K562 (cell line): Measurements from ENCODE around the gene LRP1. TPM values are rescaled to one million over a fixed set of nuclear protein-coding genes. Genes with fewer than 3 reads are reported as not detected.

Experiments
- ATAC-seq: fragments of 200-7000 bp; cut with Tn5 transposase; 3 replicates; pipeline ENCODE4 v1.9.1; 2020; ENCODE audit warnings: moderate library complexity
- BruUV-seq: library from RNA; stranded (reverse); fragments of 400-500 nt; replicated peaks from 2 replicates; lab custom pipeline; 2021; lab: Mats Ljungman, UMichigan
- CTCF ChIA-PET: fragments of 300-600 bp; formaldehyde crosslinking; extraction: SDS; loops from one replicate; lab custom pipeline; 2021; ENCODE audit warnings: low intra/inter-chr PET ratio; lab: Yijun Ruan, JAX
- POLR2A ChIA-PET: fragments of 300-600, 350-650 bp; sonication (Branson Sonifier 250); formaldehyde crosslinking; extraction: SDS; loops from one replicate; lab custom pipeline; 2021; ENCODE audit warnings: antibody characterized with exemption, inconsistent platforms; lab: Yijun Ruan, JAX
- DNase-seq, 4 experiments: peaks; one replicate each; pipeline versions ENCODE4 v3.0.0 to v3.0.0-alpha.2; 2011 to 2018; ENCODE audit warnings: low spot score in 3 of 4, mixed read lengths in 3 of 4; ENCODE audit errors: extremely low read depth in 1 of 4
- FAIRE-seq: peaks from 2 replicates; lab custom pipeline; 2011; peaks lifted over from hg19 to GRCh38; lab: Jason Lieb, UNC
- H2AFZ ChIP-seq: 2 replicates; pipeline ENCODE4 v1.6.0; 2011; ENCODE audit warnings: low read depth, low read length, control low read depth, inconsistent platforms
- H3K27ac ChIP-seq: fragments of 200-600 bp; 3 replicates; pipeline ENCODE4 v1.8.0; 2011; ENCODE audit warnings: low read depth, mild to moderate bottlenecking, control low read depth, inconsistent platforms, low read length, moderate library complexity, mixed read lengths; ENCODE audit errors: extremely low read depth
- H3K27me3 ChIP-seq, 2 experiments: fragments of 300-600 bp in 1 of 2; 2 replicates in 1 of 2; 3 replicates in 1 of 2; pipeline versions ENCODE4 v1.6.0 to v1.8.0; 2011; ENCODE audit warnings: inconsistent platforms in 2 of 2, low read length in 2 of 2, mild to moderate bottlenecking in 1 of 2, mixed read lengths in 1 of 2, moderate library complexity in 1 of 2; ENCODE audit not compliant: control insufficient read depth in 2 of 2, insufficient read depth in 2 of 2
- H3K36me3 ChIP-seq: fragments of 300-600 bp; 3 replicates; pipeline ENCODE4 v1.8.0; 2011; ENCODE audit warnings: mild to moderate bottlenecking, low read length, inconsistent platforms; ENCODE audit not compliant: control insufficient read depth, insufficient read depth
- H3K4me1 ChIP-seq, 2 experiments: fragments of 200-600 bp in 1 of 2; replicated peaks in 1 of 2; 2 replicates in 1 of 2; 3 replicates in 1 of 2; pipeline versions ENCODE4 v1.5.1 to v1.8.0; 2011; ENCODE audit warnings: inconsistent platforms in 2 of 2, low read length in 2 of 2, mild to moderate bottlenecking in 1 of 2, mixed read lengths in 1 of 2, moderate library complexity in 1 of 2; ENCODE audit not compliant: control insufficient read depth in 2 of 2, insufficient read depth in 2 of 2
- H3K4me2 ChIP-seq: 2 replicates; pipeline ENCODE4 v1.6.1; 2011; ENCODE audit warnings: low read length, control low read depth, inconsistent platforms, mixed read lengths; ENCODE audit not compliant: insufficient read depth
- H3K4me3 ChIP-seq: fragments of 200-600 bp; sonication (generic), shearing (Covaris generic); 2 replicates; pipeline ENCODE4 v1.5.1; 2016; ENCODE audit warnings: control low read depth, inconsistent platforms
- H3K79me2 ChIP-seq: fragments of 200-600 bp; 3 replicates; pipeline ENCODE4 v1.8.0; 2011; ENCODE audit warnings: low read length, inconsistent platforms; ENCODE audit not compliant: control insufficient read depth, insufficient read depth
- H3K9ac ChIP-seq, 2 experiments: 2 replicates each; pipeline versions ENCODE4 v1.6.0 to v1.6.1; 2011; ENCODE audit warnings: low read depth in 2 of 2, low read length in 2 of 2, control low read depth in 1 of 2, inconsistent platforms in 1 of 2, mild to moderate bottlenecking in 1 of 2, mixed read lengths in 1 of 2; ENCODE audit not compliant: insufficient read depth in 1 of 2
- H3K9me1 ChIP-seq: one replicate; pipeline ENCODE4 v1.6.0; 2011; ENCODE audit warnings: inconsistent platforms, mild to moderate bottlenecking, low read length, moderate library complexity; ENCODE audit not compliant: control insufficient read depth, insufficient read depth
- H3K9me3 ChIP-seq: replicated peaks from 2 replicates; pipeline ENCODE4 v1.5.1; 2011; ENCODE audit warnings: low read depth, low read length, inconsistent platforms; ENCODE audit not compliant: control insufficient read depth, insufficient read depth
- H4K20me1 ChIP-seq: replicated peaks from 2 replicates; pipeline ENCODE4 v1.6.1; 2011; ENCODE audit warnings: low read length, inconsistent platforms, mixed read lengths; ENCODE audit not compliant: control insufficient read depth, insufficient read depth
- CBX5 ChIP-seq: IDR thresholded peaks from 2 replicates; pipeline ENCODE4 v1.6.1; 2014; ENCODE audit warnings: low read depth, borderline replicate concordance
- ZBTB9 ChIP-seq: fragments of 450-650 bp; formaldehyde crosslinking; IDR thresholded peaks from 2 replicates; pipeline ENCODE4 v1.4.0; 2020; ENCODE audit warnings: mild to moderate bottlenecking, moderate library complexity
- WGBS: fragments of 100-300 bp; shearing (Covaris generic); methylation state at CpG from one replicate; pipeline ENCODE4 v1.1.6; 2016; ENCODE audit warnings: low coverage, mixed read lengths; ENCODE audit not compliant: insufficient coverage; ENCODE audit errors: missing lambda C conversion rate; 5-methylcytosine and 5-hydroxymethylcytosine counted together
- in situ Hi-C: fragments of 300-500 bp; cut with MboI; formaldehyde crosslinking; loops from 4 replicates; pipeline ENCODE4 v1.15.0; 2018; ENCODE audit warnings: inconsistent platforms, mixed read lengths
- intact Hi-C: fragments of 100-400 bp; cut with micrococcal nuclease; formaldehyde crosslinking; loops from 2 replicates; pipeline ENCODE4 v1.14.2; 2022
- polyA plus RNA-seq, 8 experiments: library from polyadenylated mRNA; depleted of rRNA in 4 of 8; stranded (reverse) in 5 of 8; unstranded in 3 of 8; fragments of >200 nt; fragmentation: Nextera tagmentation in 2 of 8; fragmentation: Illumina TruSeq in 1 of 8; extraction: Ambion mirVana in 2 of 8; extraction: Trizol in 1 of 8; gene quantifications; 2 replicates each; pipeline versions ENCODE4 v1.2.1 to v1.2.3, GENCODE V29; 2011 to 2014; ENCODE audit warnings: inconsistent platforms in 1 of 8, missing spikeins in 1 of 8
- total RNA-seq, 7 experiments: library from RNA; depleted of rRNA in 6 of 7; stranded (reverse); fragments of >200 nt in 6 of 7; fragmentation: Illumina TruSeq in 2 of 7; extraction: Trizol in 2 of 7; gene quantifications; 2 replicates each; pipeline versions ENCODE4 v1.2.1 to v1.2.3, GENCODE V29; 2011 to 2021; ENCODE audit warnings: low replicate concordance in 1 of 7

LRP1 gene
- total and polyA plus RNA-seq, 9 of the 15 experiments (the other 6 are each of a cell fraction or from before 2014, with no cell fraction given), result 0.04 to 0.64 (median 0.19) TPM; not detected in 2

GRCh38 chr12:57123813-57124212, 4.5 kb upstream of the LRP1 start:
- ATAC-seq (no peak), FAIRE-seq (no peak), DNase-seq (no peak)
- Histone ChIP-seq H3K9ac (no peak overlapping the region), H3K9me3 (peaks cover 7% of the 10 kb centered on the region), H3K4me1 (peaks cover 10 to 21% of the 10 kb centered on the region in 2 experiments), H4K20me1 (no peaks in the 10 kb centered on the region), H3K27ac (no peak overlapping the region), H3K79me2 (no peaks in the 10 kb centered on the region), H2AFZ (no peak overlapping the region), H3K9me1 (no peaks in the 10 kb centered on the region), H3K27me3 (no peaks in the 10 kb centered on the region), H3K4me2 (no peak overlapping the region), H3K4me3 (no peak overlapping the region), H3K36me3 (no peaks in the 10 kb centered on the region)
- intact Hi-C loops (loop anchor here (1.0 to 10.0 kb wide), 3 partner anchors 52 to 121 kb away; no protein-coding TSS in a partner anchor), in situ Hi-C loops (loop anchor here (5.0 kb wide), 1 partner anchor 53 kb away; no protein-coding TSS in a partner anchor)
- POLR2A ChIA-PET, result interaction anchor here (0.7 to 1.4 kb wide), 3 partner anchors 12 to 13 kb away, joined by 3 to 5 read pairs (median 4); partner anchors contain the start of gene STAT6
- CTCF ChIA-PET, result interaction anchor here (1.5 to 1.7 kb wide), 4 partner anchors 51 to 62 kb away, joined by 4 to 18 read pairs (median 10); no protein-coding TSS in a partner anchor
- 0 out of 2 replicates have a peak, but pooled peaks have one; percentile 41 for TF ChIP-seq CBX5
- no peak for TF ChIP-seq ZBTB9 (CRISPR knock-in tag)
- WGBS, result 0% methylated on average over 2 of the region's 2 CpGs
- no TSS peak for BruUV-seq
